CD8-positive, alpha-beta memory T cell (primary cell): Measurements from ENCODE around the gene PIN1. TPM values are rescaled to one million over a fixed set of nuclear protein-coding genes. Genes with fewer than 3 reads are reported as not detected.
A peak's percentile ranks its signal among the peaks of the same experiment; 100 is the strongest.
"Not testable (repeated sequence)": the region's sequence is repeated elsewhere in the genome, so short reads cannot be mapped to it uniquely, and the experiment has no call there.

Experiments
- CTCF ChIA-PET: fragments of 350-600 bp; sonication (Branson Sonifier 250); formaldehyde crosslinking; loops from one replicate; lab custom pipeline; 2021; ENCODE audit warnings: antibody characterized with exemption; lab: Charles Lee
- POLR2A ChIA-PET: fragments of 350-600 bp; sonication (Branson Sonifier 250); formaldehyde crosslinking; loops from one replicate; lab custom pipeline; 2021; ENCODE audit warnings: antibody characterized with exemption; lab: Charles Lee
- DNase-seq, 5 donors: peaks; one replicate each; pipeline versions ENCODE4 v3.0.0 to v3.0.0-alpha.2; 2020 to 2022; ENCODE audit warnings: mixed read lengths in 1 of 5
- H3K27ac ChIP-seq: one replicate; pipeline ENCODE4 v1.7.0; 2013; ENCODE audit warnings: low read depth, mild to moderate bottlenecking, low read length, moderate library complexity
- H3K27me3 ChIP-seq: 2 replicates; pipeline ENCODE4 v1.7.0; 2013; ENCODE audit warnings: low read length, mild to moderate bottlenecking; ENCODE audit not compliant: insufficient read depth, poor library complexity, severe bottlenecking
- H3K36me3 ChIP-seq: 2 replicates; pipeline ENCODE4 v1.7.0; 2013; ENCODE audit warnings: mild to moderate bottlenecking, low read length, moderate library complexity; ENCODE audit not compliant: insufficient read depth
- H3K4me1 ChIP-seq: 2 replicates; pipeline ENCODE4 v1.7.0; 2013; ENCODE audit warnings: mild to moderate bottlenecking, low read length, moderate library complexity; ENCODE audit not compliant: insufficient read depth
- H3K4me3 ChIP-seq: 2 replicates; pipeline ENCODE4 v1.7.0; 2013; ENCODE audit warnings: mild to moderate bottlenecking, low read length
- H3K9me3 ChIP-seq: 2 replicates; pipeline ENCODE4 v1.7.0; 2013; ENCODE audit warnings: mild to moderate bottlenecking, low read length
- H3K27ac Mint-ChIP-seq, 8 donors: one replicate each; pipeline ENCODE4 v1.8.0; 2020 to 2021; ENCODE audit warnings: mixed read lengths in 8 of 8, mild to moderate bottlenecking in 6 of 8, inconsistent platforms in 3 of 8, moderate library complexity in 3 of 8
- H3K27me3 Mint-ChIP-seq, 2 donors: one replicate each; pipeline ENCODE4 v1.8.0; 2020 to 2021; ENCODE audit warnings: mixed read lengths in 2 of 2, mild to moderate bottlenecking in 1 of 2, moderate library complexity in 1 of 2
- H3K36me3 Mint-ChIP-seq, 3 donors: one replicate each; pipeline ENCODE4 v1.8.0; 2020 to 2021; ENCODE audit warnings: mixed read lengths in 3 of 3, inconsistent platforms in 1 of 3, mild to moderate bottlenecking in 1 of 3
- H3K4me1 Mint-ChIP-seq, 3 donors: one replicate each; pipeline ENCODE4 v1.8.0; 2020 to 2021; ENCODE audit warnings: mixed read lengths in 3 of 3, inconsistent platforms in 1 of 3, mild to moderate bottlenecking in 1 of 3
- H3K4me3 Mint-ChIP-seq, 7 donors: one replicate each; pipeline ENCODE4 v1.8.0; 2020 to 2021; ENCODE audit warnings: mixed read lengths in 7 of 7, mild to moderate bottlenecking in 6 of 7, moderate library complexity in 4 of 7, inconsistent platforms in 2 of 7
- H3K9me3 Mint-ChIP-seq, 5 donors: one replicate each; pipeline ENCODE4 v1.8.0; 2020 to 2022; ENCODE audit warnings: mixed read lengths in 5 of 5, mild to moderate bottlenecking in 3 of 5, moderate library complexity in 2 of 5, inconsistent platforms in 1 of 5
- polyA plus RNA-seq: library from polyadenylated mRNA; unstranded; fragments of 300-500 nt; fragmentation: Illumina TruSeq; gene quantifications from one replicate; pipeline ENCODE4 v1.2.3, GENCODE V29; 2021
- total RNA-seq, 2 experiments: library from RNA; stranded (reverse); gene quantifications; one replicate each; pipeline ENCODE4 v1.2.3, GENCODE V29; 2021

PIN1 gene
- total and polyA plus RNA-seq, 3 experiments from 2014 or later: 103 to 112 (median 110) TPM

DNA sequence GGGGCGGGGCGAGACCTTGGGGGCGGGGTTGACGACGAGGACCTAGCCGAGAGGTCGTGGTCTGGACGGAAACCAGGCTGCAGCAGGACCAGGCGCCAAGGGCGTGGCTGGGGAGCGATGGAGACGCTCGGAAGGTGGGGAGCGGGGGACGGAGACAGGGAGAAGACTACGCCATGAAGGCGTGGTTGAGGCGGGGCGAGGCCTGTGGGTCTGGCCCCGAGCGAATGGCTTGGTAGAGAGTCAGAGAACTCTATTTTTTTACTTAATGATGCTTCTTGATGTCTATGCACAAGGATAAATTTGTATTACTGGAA is 15.6 kb upstream of the PIN1 start:
- Histone ChIP-seq H3K27me3 (no peaks in the 10 kb centered on the region), H3K36me3 (no peaks in the 10 kb centered on the region), H3K4me3 (peak overlapping the region; percentile 39), H3K4me1 (peaks cover 24% of the 10 kb centered on the region), H3K9me3 (no peaks in the 10 kb centered on the region), H3K27ac (peak overlapping the region; percentile 59)
- no peak for DNase-seq
- peak overlapping the region; percentile 84 to 96 (median 89) for H3K4me3 Mint-ChIP-seq
- CTCF ChIA-PET: interaction anchor here (1.4 to 1.6 kb wide), 2 partner anchors 24 to 27 kb away, joined by 4 to 5 read pairs; no protein-coding TSS in a partner anchor
- peaks cover 6 to 32% (median 8%) of the 10 kb centered on the region in 3 donors for H3K36me3 Mint-ChIP-seq
- H3K27me3 Mint-ChIP-seq: no peaks in the 10 kb centered on the region
- H3K9me3 Mint-ChIP-seq: peaks cover 0 to 4% (median 0%) of the 10 kb centered on the region in 5 donors
- peaks cover 27 to 47% (median 36%) of the 10 kb centered on the region in 3 donors for H3K4me1 Mint-ChIP-seq
- H3K27ac Mint-ChIP-seq: peak overlapping the region in 7 of 8 donors; percentile 78 to 97 (median 95)
- POLR2A ChIA-PET: interaction anchor here (0.6 to 1.3 kb wide), 6 partner anchors 9 to 496 kb away, joined by 3 to 10 read pairs (median 3); partner anchors contain the start of genes PIN1 and ZNF559

DNA sequence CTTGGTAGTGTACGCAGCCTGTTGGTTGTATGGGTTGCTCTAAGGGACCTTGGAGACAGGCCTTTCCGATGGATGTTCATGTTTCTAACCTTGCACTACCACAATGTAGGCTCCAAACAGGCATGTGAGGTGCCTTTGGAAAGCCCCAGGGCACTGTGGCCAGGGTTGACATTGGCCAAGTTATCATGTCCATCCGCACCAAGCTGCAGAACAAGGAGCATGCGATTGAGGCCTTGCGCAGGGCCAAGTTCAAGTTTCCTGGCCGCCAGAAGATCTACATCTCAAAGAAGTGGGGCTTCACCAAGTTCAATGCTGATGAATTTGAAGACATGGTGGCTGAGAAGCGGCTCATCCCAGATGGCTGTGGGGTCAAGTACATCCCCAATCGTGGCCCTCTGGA is 15.1 kb upstream of the PIN1 start:
- Histone ChIP-seq H3K27ac (peak overlapping the region; percentile 59), H3K4me3 (peak overlapping the region; percentile 39), H3K4me1 (peaks cover 24% of the 10 kb centered on the region)
- peak overlapping the region; percentile 84 to 96 (median 89) for H3K4me3 Mint-ChIP-seq
- POLR2A ChIA-PET, H3K9me3 ChIP-seq, H3K27me3 Mint-ChIP-seq, DNase-seq, H3K36me3 ChIP-seq, CTCF ChIA-PET, H3K27me3 ChIP-seq, H3K9me3 Mint-ChIP-seq: not testable (repeated sequence)
- peak overlapping the region in 6 of 8 donors; percentile 78 to 97 (median 94) for H3K27ac Mint-ChIP-seq
- peaks cover 6 to 27% (median 6%) of the 10 kb centered on the region in 3 donors for H3K36me3 Mint-ChIP-seq
- peaks cover 23 to 42% (median 31%) of the 10 kb centered on the region in 3 donors for H3K4me1 Mint-ChIP-seq

DNA sequence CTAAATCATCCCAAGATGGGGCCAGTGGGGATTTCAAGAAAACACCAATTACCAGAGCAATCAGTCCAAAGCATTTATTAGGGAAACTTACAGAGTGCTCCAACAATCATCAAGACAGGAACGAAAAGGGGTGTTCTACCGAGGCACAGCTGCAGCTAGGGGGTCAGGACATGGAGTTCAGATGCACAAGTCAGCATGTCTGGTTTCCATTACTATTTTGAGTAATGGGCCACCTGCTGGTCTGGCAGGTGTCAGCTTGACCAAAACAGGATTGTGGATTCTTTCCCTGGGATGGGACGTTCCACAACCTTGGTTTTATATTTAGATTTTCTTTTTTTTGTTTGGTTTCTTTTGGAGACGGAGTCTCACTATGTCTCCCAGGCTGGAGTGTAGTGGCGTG is 11.3 kb upstream of the PIN1 start:
- H3K27ac ChIP-seq: no peak overlapping the region
- Mint-ChIP-seq H3K9me3 (no peaks in the 10 kb centered on the region), H3K27ac (peak overlapping the region in 1 of 8 donors; percentile 50), H3K4me1 (peaks cover 25 to 43% (median 38%) of the 10 kb centered on the region in 3 donors), H3K27me3 (no peaks in the 10 kb centered on the region), H3K36me3 (peaks cover 0 to 23% (median under 1%) of the 10 kb centered on the region in 3 donors), H3K4me3 (peak overlapping the region in 2 of 7 donors; percentile 23 to 55)
- no peaks in the 10 kb centered on the region for H3K9me3 ChIP-seq
- no peak for DNase-seq
- peaks cover 25% of the 10 kb centered on the region for H3K4me1 ChIP-seq
- CTCF ChIA-PET: no interaction called here
- H3K27me3 ChIP-seq: no peaks in the 10 kb centered on the region
- H3K4me3 ChIP-seq: no peak overlapping the region
- POLR2A ChIA-PET: no interaction called here
- no peaks in the 10 kb centered on the region for H3K36me3 ChIP-seq

DNA sequence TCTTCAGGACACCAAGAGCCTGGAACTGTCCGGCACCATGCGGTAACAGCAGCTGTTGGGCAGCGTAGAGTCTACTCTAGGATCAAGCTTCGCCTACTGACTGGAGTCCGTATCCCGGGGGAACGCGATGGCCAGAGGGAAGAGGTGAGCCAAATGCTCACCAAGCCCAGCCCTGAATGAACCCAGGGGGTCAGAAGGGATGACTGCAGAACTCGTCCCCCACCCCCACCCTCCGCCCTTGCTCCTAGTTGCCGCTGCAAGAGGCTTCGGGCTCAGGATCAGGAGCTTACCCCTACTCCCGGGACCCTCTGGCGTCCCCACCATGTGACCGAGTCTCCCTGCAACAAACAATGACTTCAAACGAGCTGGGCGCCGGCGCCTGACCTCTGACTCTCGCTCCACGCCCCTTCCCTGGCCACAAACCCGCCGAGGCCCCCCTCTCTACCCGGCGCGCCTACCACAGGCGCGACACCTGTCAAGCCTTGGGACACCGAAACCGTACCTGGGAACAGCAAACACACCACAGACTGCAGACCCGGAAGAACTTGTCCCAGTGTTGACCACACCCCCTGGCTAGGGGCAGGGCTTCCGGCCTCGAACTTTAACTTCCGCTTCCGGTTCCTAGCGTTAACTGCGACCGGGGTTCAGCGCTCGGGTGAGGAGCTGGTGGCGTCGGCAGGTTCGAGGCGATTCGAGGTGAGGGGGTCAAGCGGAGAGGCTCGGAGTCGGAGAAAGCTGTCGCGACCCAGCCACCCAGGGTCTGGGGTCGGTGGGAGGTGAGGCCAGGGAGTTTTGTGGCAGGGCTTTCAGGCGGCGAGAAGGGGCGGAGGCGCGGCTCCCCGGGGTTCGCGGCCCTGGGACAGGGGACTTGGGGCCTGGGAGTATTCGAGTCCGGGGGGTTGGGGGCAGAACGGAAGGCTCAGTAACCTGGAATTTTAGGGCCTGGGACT is 7.6 kb upstream of the PIN1 start, which contains the start of gene UBL5:
Gene UBL5, plus strand, starts transcription at position 630 of the 950 bp plus-strand sequence. CDS start 420 bp downstream, outside the sequence.
- Mint-ChIP-seq H3K27ac (peak within 1 kb of the TSS; percentile 59 to 100 (median 98)), H3K9me3 (no peaks in the 10 kb centered on the region), H3K4me1 (peaks cover 25 to 40% (median 38%) of the 10 kb centered on the region in 3 donors), H3K36me3 (peaks cover 0 to 34% (median 2%) of the 10 kb centered on the region in 3 donors), H3K27me3 (no peaks in the 10 kb centered on the region), H3K4me3 (peak within 1 kb of the TSS; percentile 93 to 100 (median 99))
- Histone ChIP-seq H3K9me3 (no peaks in the 10 kb centered on the region), H3K27me3 (no peaks in the 10 kb centered on the region), H3K36me3 (peaks cover 11% of the 10 kb centered on the region), H3K4me3 (peak within 1 kb of the TSS; percentile 95), H3K27ac (peak within 1 kb of the TSS; percentile 80), H3K4me1 (peaks cover 20% of the 10 kb centered on the region)
- CTCF ChIA-PET: interaction anchor here (1.2 to 1.4 kb wide), 2 partner anchors 31 to 59 kb away, joined by 4 read pairs; partner anchors contain the start of gene ZNF846
- POLR2A ChIA-PET: interaction anchor here (0.7 to 1.0 kb wide), 5 partner anchors 7 to 183 kb away, joined by 3 to 4 read pairs (median 3); partner anchors contain the start of genes FBXL12 and PIN1
- DNase-seq: peak; percentile 84 to 93 (median 88)

DNA sequence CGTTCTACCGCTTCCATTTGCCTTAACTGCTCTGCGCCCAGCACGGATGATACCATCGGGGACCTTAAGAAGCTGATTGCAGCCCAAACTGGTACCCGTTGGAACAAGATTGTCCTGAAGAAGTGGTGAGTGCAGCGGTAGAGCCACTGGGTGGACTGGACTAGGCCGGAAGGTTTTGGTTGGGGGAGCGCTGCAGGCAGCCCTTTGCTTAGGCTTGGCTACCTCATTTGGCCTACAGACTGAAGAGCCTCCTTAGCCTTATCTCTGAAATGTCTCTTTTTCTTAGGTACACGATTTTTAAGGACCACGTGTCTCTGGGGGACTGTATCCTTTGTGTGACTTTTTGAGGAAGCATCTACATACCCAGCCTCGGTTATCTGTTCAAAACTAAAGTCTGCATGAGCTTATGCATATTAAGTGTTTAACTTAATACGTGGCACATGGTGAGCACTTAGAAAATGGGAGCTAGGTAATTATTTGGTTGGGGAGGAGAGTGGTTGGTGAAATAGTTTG is 6.5 kb upstream of the PIN1 start:
- H3K36me3 Mint-ChIP-seq: peaks cover 0 to 32% (median 2%) of the 10 kb centered on the region in 3 donors
- Histone ChIP-seq H3K4me3 (peak overlapping the region; percentile 95), H3K36me3 (peaks cover 11% of the 10 kb centered on the region), H3K27ac (peak overlapping the region; percentile 80), H3K27me3 (no peaks in the 10 kb centered on the region), H3K4me1 (peaks cover 20% of the 10 kb centered on the region), H3K9me3 (no peaks in the 10 kb centered on the region)
- ChIA-PET POLR2A (interaction anchor here (0.7 to 0.9 kb wide), 2 partner anchors 10 kb away, joined by 3 to 4 read pairs; partner anchors contain the start of gene FBXL12), CTCF (interaction anchor here (1.2 kb wide), 1 partner anchor 30 kb away, joined by 4 read pairs; no protein-coding TSS in a partner anchor)
- peaks cover 25 to 40% (median 38%) of the 10 kb centered on the region in 3 donors for H3K4me1 Mint-ChIP-seq
- H3K27ac Mint-ChIP-seq: peak overlapping the region; percentile 59 to 100 (median 94)
- no peaks in the 10 kb centered on the region for H3K9me3 Mint-ChIP-seq
- H3K27me3 Mint-ChIP-seq: no peaks in the 10 kb centered on the region
- H3K4me3 Mint-ChIP-seq: peak overlapping the region; percentile 93 to 100 (median 99)
- no peak for DNase-seq

DNA sequence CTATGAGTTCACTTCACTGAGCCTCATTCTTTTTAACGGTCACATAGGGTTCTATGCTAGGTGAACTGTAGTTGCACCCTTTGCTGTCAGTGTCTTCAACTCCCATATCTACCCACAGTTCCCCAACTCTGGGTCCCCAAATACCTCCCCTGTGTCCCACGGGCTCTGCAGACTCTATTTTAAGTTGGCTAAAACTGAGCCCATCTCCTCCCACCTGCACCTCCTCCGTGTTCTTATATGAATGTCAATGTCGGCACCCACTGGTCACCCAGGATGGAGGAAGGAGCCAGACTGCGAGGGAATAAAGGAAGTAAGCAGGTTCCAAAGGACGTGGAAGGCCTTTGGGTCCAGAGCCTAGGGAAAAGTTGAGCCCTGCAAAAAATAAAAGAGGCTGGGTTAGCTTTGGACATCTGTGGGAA is 802 bp upstream of the PIN1 start:
- H3K4me3 ChIP-seq: no peak overlapping the region
- H3K27ac ChIP-seq: peak overlapping the region; percentile 78
- H3K36me3 ChIP-seq: peaks cover 19% of the 10 kb centered on the region
- Mint-ChIP-seq H3K4me1 (peaks cover 18 to 41% (median 21%) of the 10 kb centered on the region in 3 donors), H3K27ac (peak overlapping the region; percentile 92 to 98 (median 96)), H3K36me3 (peaks cover 0 to 30% (median 3%) of the 10 kb centered on the region in 3 donors), H3K9me3 (no peaks in the 10 kb centered on the region), H3K27me3 (no peaks in the 10 kb centered on the region), H3K4me3 (peak overlapping the region; percentile 94 to 96 (median 96))
- ChIA-PET POLR2A (interaction anchor here (1.4 kb wide), 2 partner anchors 8 to 15 kb away, joined by 4 read pairs; partner anchors contain the start of gene FBXL12), CTCF (interaction anchor here (1.0 kb wide), 1 partner anchor 13 kb away, joined by 4 read pairs; no protein-coding TSS in a partner anchor)
- no peaks in the 10 kb centered on the region for H3K9me3 ChIP-seq
- no peak for DNase-seq
- H3K27me3 ChIP-seq: no peaks in the 10 kb centered on the region
- peaks cover 15% of the 10 kb centered on the region for H3K4me1 ChIP-seq

DNA sequence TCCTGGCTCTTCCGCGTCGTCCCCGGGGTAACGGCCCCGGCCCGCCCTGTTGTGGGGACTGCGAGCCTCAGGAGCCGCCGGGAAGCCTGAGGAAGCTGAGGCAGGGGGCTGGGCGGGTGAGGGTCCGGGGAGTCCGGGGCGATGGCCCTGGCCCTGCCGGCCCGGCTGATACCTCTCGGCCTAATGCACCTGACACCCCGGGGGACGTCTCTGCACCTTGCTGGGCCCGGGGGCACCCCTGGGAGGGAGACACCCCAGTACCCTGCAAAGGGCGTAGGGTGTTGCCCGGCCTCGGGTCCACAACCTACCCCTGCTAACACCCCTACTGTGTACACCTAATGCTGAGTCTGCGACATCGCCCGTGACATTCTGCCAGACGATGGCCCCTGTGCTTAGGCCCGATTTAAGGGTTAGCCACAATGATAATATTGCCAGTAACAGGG is 410 bp downstream of the PIN1 start:
- Mint-ChIP-seq H3K36me3 (peaks cover 0 to 33% (median 3%) of the 10 kb centered on the region in 3 donors), H3K27ac (peak overlapping the region in 7 of 8 donors; percentile 6 to 97 (median 82)), H3K4me1 (peaks cover 13 to 38% (median 16%) of the 10 kb centered on the region in 3 donors), H3K9me3 (no peaks in the 10 kb centered on the region), H3K4me3 (peak overlapping the region; percentile 86 to 96 (median 89)), H3K27me3 (no peaks in the 10 kb centered on the region)
- H3K27me3 ChIP-seq: no peaks in the 10 kb centered on the region
- peak overlapping the region; percentile 83 for H3K4me3 ChIP-seq
- DNase-seq: no peak
- ChIA-PET POLR2A (interaction anchor here (0.6 to 1.4 kb wide), 5 partner anchors 9 to 214 kb away, joined by 3 to 7 read pairs (median 4); partner anchors contain the start of gene FBXL12), CTCF (interaction anchor here (0.7 to 1.1 kb wide), 4 partner anchors 10 to 28 kb away, joined by 3 to 6 read pairs (median 4); no protein-coding TSS in a partner anchor)
- peaks cover 21% of the 10 kb centered on the region for H3K36me3 ChIP-seq
- peaks cover 15% of the 10 kb centered on the region for H3K4me1 ChIP-seq
- no peaks in the 10 kb centered on the region for H3K9me3 ChIP-seq
- peak overlapping the region; percentile 69 for H3K27ac ChIP-seq
